Panc1 (cell line): ENCODE data around the gene IL19.

ENCODE experiments used
- CTCF ChIP-seq: fragments of 450-650 bp; IDR thresholded peaks from 2 replicates; pipeline ENCODE4 v1.5.1; 2017; ENCODE audit warnings: mild to moderate bottlenecking
- POLR2AphosphoS5 ChIP-seq: IDR thresholded peaks from 2 replicates; pipeline ENCODE4 v1.6.1; 2012; ENCODE audit warnings: mild to moderate bottlenecking, low read depth, low read length, moderate library complexity
- REST ChIP-seq, 2 experiments: IDR thresholded peaks; 2 replicates each; pipeline ENCODE4 v1.6.1; 2011 to 2012; ENCODE audit warnings: low read depth in 2 of 2, control low read depth in 1 of 2, low read length in 1 of 2, mild to moderate bottlenecking in 1 of 2, moderate library complexity in 1 of 2; ENCODE audit not compliant: insufficient read depth in 1 of 2
- SIN3A ChIP-seq: IDR thresholded peaks from 2 replicates; pipeline ENCODE4 v1.6.1; 2012; ENCODE audit warnings: low read depth, mild to moderate bottlenecking, low read length, moderate library complexity, borderline replicate concordance; ENCODE audit not compliant: insufficient read depth
- TCF7L2 ChIP-seq: IDR thresholded peaks from 2 replicates; pipeline ENCODE4 v1.6.1; 2011; ENCODE audit warnings: mild to moderate bottlenecking, low read depth, low read length, inconsistent platforms

- TF ChIP-seq REST (IDR thresholded peaks at IDR 0.05; ENCODE audit: insufficient read depth in 1 of 2, low read depth in 2 of 2, low read length in 1 of 2) (no peak), CTCF (no peak), POLR2AphosphoS5 (no peak), SIN3A (no peak), TCF7L2 (no peak)
Measured at GRCh38 chr1:206779638-206780037, 9.1 kb downstream of the IL19 start.
